Naive B cell (primary cell): Measurements from ENCODE around the gene LYSMD4. TPM values are rescaled to one million over a fixed set of nuclear protein-coding genes. Genes with fewer than 3 reads are reported as not detected.
A peak's percentile ranks its signal among the peaks of the same experiment; 100 is the strongest.
"Not testable (repeated sequence)": the region's sequence is repeated elsewhere in the genome, so short reads cannot be mapped to it uniquely, and the experiment has no call there.

ENCODE experiments used
- ATAC-seq, 2 donors: fragments of 150-1000 bp; cut with Tn5 transposase; 2 replicates each; pipeline ENCODE4 v1.10.0; 2021; ENCODE audit warnings: low read depth in 2 of 2, mild to moderate bottlenecking in 2 of 2, moderate library complexity in 2 of 2
- DNase-seq: peaks from one replicate; pipeline ENCODE4 v3.0.0; 2022
- H3K27ac Mint-ChIP-seq, 6 donors: one replicate each; pipeline ENCODE4 v1.8.0; 2020 to 2022; ENCODE audit warnings: mild to moderate bottlenecking in 6 of 6, mixed read lengths in 6 of 6, moderate library complexity in 5 of 6, inconsistent platforms in 2 of 6
- H3K27me3 Mint-ChIP-seq, 3 donors: one replicate each; pipeline ENCODE4 v1.8.0; 2021 to 2022; ENCODE audit warnings: mixed read lengths in 3 of 3, mild to moderate bottlenecking in 1 of 3
- H3K36me3 Mint-ChIP-seq, 2 donors: one replicate each; pipeline ENCODE4 v1.8.0; 2020 to 2022; ENCODE audit warnings: mixed read lengths in 2 of 2, inconsistent platforms in 1 of 2, mild to moderate bottlenecking in 1 of 2
- H3K4me1 Mint-ChIP-seq, 3 donors: one replicate each; pipeline ENCODE4 v1.8.0; 2020 to 2022; ENCODE audit warnings: mixed read lengths in 3 of 3, inconsistent platforms in 1 of 3, mild to moderate bottlenecking in 1 of 3, moderate library complexity in 1 of 3
- H3K4me3 Mint-ChIP-seq, 8 donors: one replicate each; pipeline ENCODE4 v1.8.0; 2020 to 2022; ENCODE audit warnings: mild to moderate bottlenecking in 8 of 8, mixed read lengths in 8 of 8, moderate library complexity in 8 of 8, inconsistent platforms in 2 of 8
- H3K9me3 Mint-ChIP-seq, 7 donors: one replicate each; pipeline ENCODE4 v1.8.0; 2020 to 2022; ENCODE audit warnings: mixed read lengths in 7 of 7, mild to moderate bottlenecking in 5 of 7, inconsistent platforms in 2 of 7, moderate library complexity in 1 of 7
- polyA plus RNA-seq, 6 donors: library from polyadenylated mRNA; unstranded; fragments of 300-500 nt; fragmentation: Illumina TruSeq; gene quantifications; one replicate each; pipeline ENCODE4 v1.2.3, GENCODE V29; 2021; ENCODE audit warnings: low read depth in 6 of 6

LYSMD4 gene
- polyA plus RNA-seq: 1 to 10 TPM; 2.0 to 3.9 (median 2.9) TPM

DNA sequence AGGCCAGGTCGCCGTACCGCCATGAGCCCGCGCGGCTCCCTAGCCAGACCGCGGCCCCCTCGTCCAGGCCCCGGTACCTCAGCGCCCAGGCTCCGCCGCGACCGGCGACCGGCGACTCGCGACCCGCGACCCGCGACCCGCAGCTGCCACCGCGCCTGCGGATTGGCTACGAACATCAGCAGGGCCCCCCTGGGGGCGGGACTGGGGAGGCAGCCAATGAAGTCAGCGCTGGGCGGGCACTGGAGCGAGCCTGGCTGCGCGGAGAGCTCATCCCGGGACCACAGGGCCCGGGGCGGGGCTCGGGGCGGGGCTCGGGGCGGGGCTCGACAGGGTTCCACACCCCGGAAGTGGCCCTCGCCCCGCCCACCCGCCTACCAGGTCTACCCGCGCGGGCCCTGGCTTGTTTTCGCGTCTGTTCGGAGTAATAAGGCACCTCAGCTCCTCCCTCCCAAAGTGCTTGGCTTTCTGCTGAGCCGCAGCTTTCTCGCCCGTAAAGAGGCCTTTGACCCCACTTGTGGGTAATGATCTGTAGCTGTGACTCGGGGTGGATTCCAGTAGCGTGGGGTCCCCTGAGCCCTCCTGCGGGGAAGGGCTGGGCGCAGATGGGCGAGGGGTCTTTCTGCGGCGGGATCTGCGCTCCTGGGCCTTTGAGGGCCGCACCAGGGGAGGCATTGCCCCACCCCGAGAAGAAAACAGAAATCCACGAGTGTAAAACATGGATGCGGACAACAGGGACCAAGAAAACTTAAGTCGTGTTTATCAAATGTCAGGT, at the start of gene LYSMD4:
Gene LYSMD4, minus strand, starts transcription at position 170 of the 772 bp plus-strand sequence. CDS start 1,438 bp downstream, outside the sequence.
- Mint-ChIP-seq H3K4me3 (peak within 1 kb of the TSS; percentile 81 to 95 (median 90)), H3K27me3 (no peaks in the 10 kb centered on the region), H3K27ac (peak within 1 kb of the TSS; percentile 57 to 93 (median 90)), H3K4me1 (peaks cover 5 to 12% (median 8%) of the 10 kb centered on the region in 3 donors), H3K9me3 (peaks cover 0 to 1% (median 0%) of the 10 kb centered on the region in 7 donors), H3K36me3 (no peaks in the 10 kb centered on the region)
- DNase-seq (peak; percentile 97), ATAC-seq (peak; percentile 98)

DNA sequence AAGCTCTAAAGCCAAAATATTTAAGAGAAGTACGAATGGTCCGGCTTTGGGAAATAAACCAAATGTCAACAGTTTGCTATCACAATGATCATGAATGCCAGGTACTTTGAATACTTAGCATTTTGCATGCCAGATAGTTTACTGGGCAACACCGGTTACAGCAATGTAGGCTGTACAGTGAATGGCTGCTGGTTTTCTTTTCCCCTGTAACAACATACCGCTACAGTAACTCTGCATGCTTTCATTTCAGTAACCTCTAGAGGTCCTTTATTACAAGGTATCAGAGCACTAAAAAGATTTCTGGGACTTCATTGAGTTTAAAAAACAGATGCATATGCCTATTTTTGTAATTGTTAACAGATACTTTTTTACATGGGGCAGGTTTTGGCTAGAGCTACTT, 48.8 kb upstream of the LYSMD4 start:
- H3K27ac Mint-ChIP-seq, H3K27me3 Mint-ChIP-seq, H3K4me1 Mint-ChIP-seq, DNase-seq, H3K4me3 Mint-ChIP-seq, H3K36me3 Mint-ChIP-seq, ATAC-seq: not testable (repeated sequence)
- H3K9me3 Mint-ChIP-seq: peaks cover 2 to 12% (median 7%) of the 10 kb centered on the region in 7 donors

DNA sequence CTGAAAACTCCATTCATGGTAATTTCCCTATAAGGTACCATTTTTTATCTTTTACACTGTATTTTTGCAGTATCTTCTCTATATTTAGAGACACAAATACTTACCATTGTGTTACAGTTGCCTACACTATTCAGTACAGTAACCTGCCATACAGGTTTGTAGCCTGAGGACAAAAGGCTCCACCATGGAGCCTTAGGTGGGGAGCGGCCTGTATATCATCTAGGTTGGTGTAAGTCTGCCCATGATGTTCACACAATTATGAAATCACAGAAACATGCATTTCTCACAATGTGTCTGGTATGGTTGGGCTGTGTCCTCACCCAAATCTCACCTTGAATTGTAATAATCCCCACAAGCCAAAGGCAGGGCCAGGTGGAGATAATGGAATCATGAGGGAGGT, 43.9 kb upstream of the LYSMD4 start:
- DNase-seq: no peak
- Mint-ChIP-seq H3K4me1 (no peaks in the 10 kb centered on the region), H3K9me3 (peaks cover 4 to 15% (median 8%) of the 10 kb centered on the region in 7 donors), H3K27me3 (peaks cover 0 to 4% (median 0%) of the 10 kb centered on the region in 3 donors), H3K4me3 (no peak overlapping the region), H3K27ac (no peak overlapping the region), H3K36me3 (peaks cover 4 to 7% of the 10 kb centered on the region in 2 donors)
- no peak for ATAC-seq

DNA sequence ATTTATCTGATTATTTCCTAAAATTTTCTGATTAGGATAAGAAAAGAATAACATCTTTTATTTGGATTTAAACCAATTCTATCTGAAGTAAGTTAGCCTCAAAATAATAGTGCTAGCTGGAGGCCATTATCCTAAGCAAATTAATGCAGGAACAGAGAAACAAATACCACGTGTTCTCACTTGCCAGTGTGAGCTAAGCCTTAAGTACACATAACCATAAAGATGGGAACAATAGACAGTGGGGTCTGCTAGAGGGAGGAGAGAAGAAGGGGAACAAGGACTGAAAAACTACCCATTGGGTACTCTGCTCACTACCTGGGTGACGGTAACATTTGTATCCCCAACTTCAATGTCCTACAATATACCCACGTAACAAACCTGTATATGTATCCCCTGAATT, 31.3 kb upstream of the LYSMD4 start:
- H3K9me3 Mint-ChIP-seq: no peaks in the 10 kb centered on the region
- H3K27me3 Mint-ChIP-seq: no peaks in the 10 kb centered on the region
- peaks cover 0 to 6% (median 0%) of the 10 kb centered on the region in 3 donors for H3K4me1 Mint-ChIP-seq

DNA sequence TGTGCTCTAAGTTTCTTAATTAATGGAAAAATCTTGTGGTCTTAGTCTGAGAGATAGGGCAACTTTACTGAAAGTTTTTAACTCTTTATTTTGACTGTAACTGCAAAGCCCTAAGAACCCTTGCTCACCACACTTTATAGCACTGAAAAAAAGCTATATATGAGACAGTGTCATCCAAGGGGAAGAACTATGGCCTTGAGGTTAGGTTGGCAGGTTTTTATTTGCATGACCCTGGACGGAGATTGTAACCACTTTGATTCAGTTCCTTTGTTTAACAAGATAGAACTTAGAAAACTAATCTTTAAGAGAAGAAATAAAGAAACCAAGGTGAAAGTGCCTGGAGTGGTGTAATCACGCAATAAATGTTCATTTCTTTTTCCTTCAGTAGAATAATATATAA, 30.6 kb upstream of the LYSMD4 start:
- Mint-ChIP-seq H3K9me3 (no peaks in the 10 kb centered on the region), H3K36me3 (no peaks in the 10 kb centered on the region), H3K27ac (no peak overlapping the region), H3K4me1 (peaks cover 0 to 6% (median 0%) of the 10 kb centered on the region in 3 donors), H3K27me3 (no peaks in the 10 kb centered on the region), H3K4me3 (no peak overlapping the region)
- peak in 1 of 2 donors; percentile 87 for ATAC-seq
- no peak for DNase-seq

More for the DNA sequence above, 31.3 kb upstream of the LYSMD4 start:
- ATAC-seq (no peak), DNase-seq (no peak)
- Mint-ChIP-seq H3K27ac (no peak overlapping the region), H3K4me3 (no peak overlapping the region), H3K36me3 (no peaks in the 10 kb centered on the region)

DNA sequence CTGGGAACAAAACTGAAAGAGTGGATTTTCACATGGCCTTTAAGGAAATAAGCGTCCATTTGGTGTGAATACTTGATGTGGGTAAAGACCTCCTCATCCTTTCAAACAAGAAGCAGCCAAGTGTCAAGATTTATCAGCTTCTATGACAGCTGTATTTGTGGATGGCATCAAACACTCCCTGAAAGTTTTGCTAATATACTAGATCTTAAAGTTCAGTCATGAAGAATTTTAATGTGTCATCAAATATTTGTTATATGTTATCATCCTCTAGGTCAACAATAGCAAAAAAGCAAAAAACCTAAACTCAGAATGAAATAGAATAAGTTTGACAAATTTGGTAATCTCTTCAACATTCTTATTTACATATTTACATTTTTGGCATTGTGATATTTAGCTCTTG, 29.1 kb upstream of the LYSMD4 start:
- Mint-ChIP-seq H3K27ac (no peak overlapping the region), H3K4me3 (no peak overlapping the region), H3K27me3 (no peaks in the 10 kb centered on the region), H3K9me3 (no peaks in the 10 kb centered on the region), H3K4me1 (peaks cover 0 to 6% (median 0%) of the 10 kb centered on the region in 3 donors), H3K36me3 (no peaks in the 10 kb centered on the region)
- no peak for DNase-seq
- ATAC-seq: no peak

DNA sequence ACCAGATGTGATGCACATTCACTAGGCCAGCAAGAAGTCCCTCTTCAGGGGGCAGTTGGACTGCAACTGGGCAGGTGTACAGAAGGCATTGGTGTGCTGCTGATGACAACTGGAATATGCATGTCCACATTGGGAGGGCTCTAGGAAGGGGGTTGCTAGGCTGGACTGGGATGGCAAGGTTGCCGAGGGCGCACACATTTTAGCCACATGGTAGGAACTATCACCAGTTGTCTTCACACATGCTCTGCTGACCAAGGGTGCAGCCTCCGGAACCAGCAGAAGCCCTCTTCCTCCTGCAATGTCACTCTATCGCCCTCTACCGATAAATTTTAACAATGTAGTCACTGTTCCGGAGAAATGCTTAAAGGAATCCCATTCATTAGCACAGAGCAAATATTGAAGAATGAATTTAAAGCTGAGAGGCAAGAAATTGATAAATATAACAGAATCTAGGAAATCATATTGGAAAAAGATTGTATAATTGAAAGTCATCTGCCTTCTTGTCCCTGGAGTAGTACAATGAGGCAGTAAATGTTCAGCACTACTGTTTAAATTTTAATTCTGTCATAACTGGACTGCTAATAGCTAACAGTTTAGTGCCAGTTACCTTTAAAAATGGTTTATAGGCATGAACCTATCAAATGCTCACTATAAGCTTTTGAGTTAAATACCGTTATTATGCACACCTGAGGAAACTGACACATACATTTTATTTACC, 22.6 kb upstream of the LYSMD4 start:
- peak overlapping the region in 1 of 6 donors; percentile 56 for H3K27ac Mint-ChIP-seq
- no peak overlapping the region for H3K4me3 Mint-ChIP-seq
- peak; percentile 95 to 97 for ATAC-seq
- peaks cover 8 to 16% (median 9%) of the 10 kb centered on the region in 3 donors for H3K4me1 Mint-ChIP-seq
- peak; percentile 55 for DNase-seq
- H3K36me3 Mint-ChIP-seq: no peaks in the 10 kb centered on the region
- no peaks in the 10 kb centered on the region for H3K27me3 Mint-ChIP-seq
- H3K9me3 Mint-ChIP-seq: no peaks in the 10 kb centered on the region

DNA sequence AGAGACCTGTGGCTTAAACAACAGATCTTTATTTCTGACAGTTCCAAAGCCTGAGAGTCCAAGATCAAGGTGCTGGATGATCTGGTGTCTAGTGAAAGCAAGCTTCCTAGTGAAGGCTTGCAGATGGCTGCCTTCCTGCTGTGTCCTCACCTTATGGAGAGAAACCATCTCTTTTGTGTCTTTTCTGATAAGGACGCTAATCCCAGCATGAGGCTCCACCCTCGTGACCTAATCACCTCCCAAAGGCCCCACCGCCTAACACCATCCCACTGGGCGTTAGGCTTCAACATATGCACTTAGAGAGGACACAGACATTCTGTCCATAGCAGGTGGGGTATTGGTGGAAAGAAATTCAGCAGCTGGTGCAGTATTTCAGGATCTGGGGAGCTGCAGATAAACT, 19.8 kb upstream of the LYSMD4 start:
- Mint-ChIP-seq H3K36me3 (no peaks in the 10 kb centered on the region), H3K4me3 (no peak overlapping the region), H3K4me1 (peaks cover 8 to 16% (median 9%) of the 10 kb centered on the region in 3 donors), H3K27me3 (no peaks in the 10 kb centered on the region), H3K27ac (peak overlapping the region in 1 of 6 donors; percentile 4), H3K9me3 (no peaks in the 10 kb centered on the region)
- DNase-seq: no peak
- ATAC-seq: no peak

DNA sequence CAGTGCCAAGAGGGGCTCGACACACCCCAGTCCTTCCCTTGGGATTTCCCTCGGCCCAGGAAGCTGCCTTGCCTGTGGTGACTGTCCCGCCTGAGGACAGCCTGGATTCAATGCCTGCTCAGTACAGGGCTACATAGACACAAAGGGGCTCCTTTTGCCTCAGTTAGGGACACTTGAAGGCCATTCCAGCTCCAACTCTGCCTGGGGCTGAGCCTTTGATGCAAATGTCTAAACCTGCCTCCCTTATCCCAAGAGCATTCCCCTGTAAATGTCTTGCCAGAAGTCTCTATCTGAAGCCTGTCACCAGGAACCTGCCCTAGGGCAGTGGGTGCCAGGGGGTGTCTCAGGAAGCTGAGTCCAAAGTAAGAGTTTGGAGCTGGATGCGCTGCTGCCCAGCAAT, 19.3 kb upstream of the LYSMD4 start:
- no peaks in the 10 kb centered on the region for H3K36me3 Mint-ChIP-seq
- H3K4me3 Mint-ChIP-seq: no peak overlapping the region
- DNase-seq (no peak), ATAC-seq (no peak)
- no peak overlapping the region for H3K27ac Mint-ChIP-seq
- no peaks in the 10 kb centered on the region for H3K9me3 Mint-ChIP-seq
- H3K4me1 Mint-ChIP-seq: peaks cover 8 to 16% (median 9%) of the 10 kb centered on the region in 3 donors
- H3K27me3 Mint-ChIP-seq: no peaks in the 10 kb centered on the region

DNA sequence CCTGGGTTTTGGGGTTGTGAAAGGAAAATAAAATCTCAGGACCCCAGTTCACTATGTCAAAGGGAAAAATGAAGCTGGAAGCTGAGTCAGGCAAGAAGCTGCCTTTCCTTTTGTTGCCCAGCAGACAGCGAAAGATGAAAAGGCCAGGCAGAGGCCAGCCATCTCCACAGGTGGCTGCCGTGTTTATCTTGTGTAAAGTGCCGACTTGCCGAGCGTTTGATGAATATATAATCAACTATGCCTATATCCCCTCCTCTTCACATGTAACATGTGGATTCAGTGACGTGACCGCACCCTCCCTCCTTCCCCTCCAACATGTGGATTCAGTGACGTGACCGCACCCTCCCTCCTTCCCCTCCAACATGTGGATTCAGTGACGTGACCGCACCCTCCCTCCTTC, 17.1 kb upstream of the LYSMD4 start:
- H3K27me3 Mint-ChIP-seq, DNase-seq, H3K4me3 Mint-ChIP-seq, H3K4me1 Mint-ChIP-seq, H3K36me3 Mint-ChIP-seq, H3K9me3 Mint-ChIP-seq, ATAC-seq, H3K27ac Mint-ChIP-seq: not testable (repeated sequence)

DNA sequence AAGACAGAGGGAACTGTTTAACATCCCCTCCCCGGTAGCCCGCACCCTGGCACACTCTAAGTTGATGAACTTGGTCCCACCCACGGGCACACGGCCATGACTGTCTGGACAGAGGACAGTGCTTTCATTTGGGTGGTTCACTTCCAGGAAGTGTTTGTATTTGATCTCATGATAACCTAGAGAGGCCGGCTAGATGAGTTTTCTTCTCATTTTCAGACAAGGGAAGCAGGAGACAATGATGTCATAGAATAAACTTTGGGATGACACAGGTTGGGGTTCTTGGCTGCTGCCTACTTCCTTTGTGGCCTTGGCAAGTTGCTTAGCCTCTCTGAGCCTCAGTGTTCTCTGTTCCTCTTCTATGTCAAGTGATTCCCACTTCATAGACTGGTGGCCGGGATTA, 16.1 kb upstream of the LYSMD4 start:
- no peak for ATAC-seq
- H3K4me3 Mint-ChIP-seq: no peak overlapping the region
- no peak for DNase-seq
- no peak overlapping the region for H3K27ac Mint-ChIP-seq
- peaks cover 0 to 12% (median 0%) of the 10 kb centered on the region in 3 donors for H3K27me3 Mint-ChIP-seq
- H3K9me3 Mint-ChIP-seq: no peaks in the 10 kb centered on the region
- no peaks in the 10 kb centered on the region for H3K36me3 Mint-ChIP-seq
- H3K4me1 Mint-ChIP-seq: no peaks in the 10 kb centered on the region

DNA sequence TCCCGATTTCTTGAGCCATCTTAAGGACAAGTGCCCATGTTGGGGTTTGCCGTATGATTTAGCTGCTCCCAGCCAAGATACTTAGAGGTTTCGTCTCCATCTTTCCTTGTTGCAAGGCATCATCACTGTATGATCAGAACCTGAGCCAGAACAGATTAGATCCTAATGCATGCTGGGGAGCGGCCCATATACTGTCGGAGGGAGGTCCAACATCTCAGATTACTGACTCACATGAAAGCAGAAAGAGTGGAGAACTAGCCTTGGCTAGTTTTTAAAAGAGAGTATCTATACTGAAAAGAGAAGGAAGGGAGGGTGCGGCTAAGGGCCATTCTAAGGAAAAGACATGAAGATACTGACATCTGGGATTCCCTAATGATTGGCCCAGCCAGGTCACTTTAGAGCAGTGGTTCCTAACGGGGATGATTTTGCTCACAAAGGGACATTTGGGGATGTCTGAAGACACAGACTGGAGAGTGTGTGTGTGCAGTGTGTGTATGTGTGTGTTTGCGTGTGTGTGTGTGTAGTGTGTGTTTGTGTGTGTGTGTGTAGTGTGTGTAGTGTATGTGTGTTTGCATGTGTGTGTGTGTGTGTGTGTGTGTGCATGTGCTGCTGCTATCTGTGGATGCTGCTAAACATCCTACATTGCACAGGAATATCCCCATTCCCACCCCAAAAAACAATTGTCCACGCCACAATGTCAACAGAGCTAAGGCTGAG, 12.3 kb upstream of the LYSMD4 start:
- no peak overlapping the region for H3K4me3 Mint-ChIP-seq
- no peaks in the 10 kb centered on the region for H3K4me1 Mint-ChIP-seq
- ATAC-seq: no peak
- H3K36me3 Mint-ChIP-seq: no peaks in the 10 kb centered on the region
- no peak overlapping the region for H3K27ac Mint-ChIP-seq
- no peaks in the 10 kb centered on the region for H3K9me3 Mint-ChIP-seq
- no peak for DNase-seq
- peaks cover 0 to 12% (median 0%) of the 10 kb centered on the region in 3 donors for H3K27me3 Mint-ChIP-seq

DNA sequence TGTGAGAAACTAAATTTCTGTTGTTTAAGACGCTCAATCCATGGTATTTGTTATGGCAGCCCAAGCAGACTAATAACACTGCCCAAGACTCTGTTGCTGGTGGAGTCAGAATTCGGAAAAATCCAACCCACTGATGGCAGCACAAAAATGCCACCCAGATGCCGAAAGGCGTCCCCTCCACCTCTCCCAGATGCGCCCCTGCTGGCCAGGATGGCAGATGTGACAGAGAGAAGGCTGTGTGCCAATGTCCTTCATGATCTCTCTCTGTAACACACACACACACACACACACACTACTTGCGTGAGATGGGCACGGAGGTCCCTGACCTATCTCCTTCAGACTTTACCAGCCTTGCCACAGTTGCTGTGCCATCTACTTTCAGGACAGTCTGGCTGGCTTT, 10.9 kb upstream of the LYSMD4 start:
- H3K36me3 Mint-ChIP-seq: no peaks in the 10 kb centered on the region
- no peaks in the 10 kb centered on the region for H3K4me1 Mint-ChIP-seq
- no peaks in the 10 kb centered on the region for H3K9me3 Mint-ChIP-seq
- H3K27ac Mint-ChIP-seq: no peak overlapping the region
- H3K4me3 Mint-ChIP-seq: no peak overlapping the region
- no peak for ATAC-seq
- peaks cover 0 to 12% (median under 1%) of the 10 kb centered on the region in 3 donors for H3K27me3 Mint-ChIP-seq
- DNase-seq: no peak
